ENCODE data around the gene SLC9A4.

Gene SLC9A4

DNA sequence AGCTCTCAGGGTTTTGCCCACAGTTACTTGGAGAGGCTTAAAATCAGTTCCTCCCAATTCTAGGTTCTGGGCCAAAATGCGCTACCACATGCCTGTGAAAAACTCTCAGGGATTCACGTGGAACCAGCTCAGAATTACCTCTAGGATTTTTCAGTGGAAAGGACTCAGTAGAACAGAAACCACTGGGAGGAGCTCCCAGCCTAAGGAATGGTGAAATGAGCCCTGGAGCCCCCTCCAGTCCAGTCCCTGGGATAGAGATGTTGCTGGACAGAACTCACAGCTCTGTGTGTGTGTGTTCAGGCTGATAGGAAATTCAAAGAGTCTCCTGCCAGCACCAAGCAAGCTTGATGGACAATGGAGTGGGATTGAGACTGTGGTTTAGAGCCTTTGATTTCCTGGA, 21.1 kb upstream of the SLC9A4 start:
- no peak for DNase-seq (ENCODE audit: low read depth in 1 of 2, low spot score in 1 of 2)

DNA sequence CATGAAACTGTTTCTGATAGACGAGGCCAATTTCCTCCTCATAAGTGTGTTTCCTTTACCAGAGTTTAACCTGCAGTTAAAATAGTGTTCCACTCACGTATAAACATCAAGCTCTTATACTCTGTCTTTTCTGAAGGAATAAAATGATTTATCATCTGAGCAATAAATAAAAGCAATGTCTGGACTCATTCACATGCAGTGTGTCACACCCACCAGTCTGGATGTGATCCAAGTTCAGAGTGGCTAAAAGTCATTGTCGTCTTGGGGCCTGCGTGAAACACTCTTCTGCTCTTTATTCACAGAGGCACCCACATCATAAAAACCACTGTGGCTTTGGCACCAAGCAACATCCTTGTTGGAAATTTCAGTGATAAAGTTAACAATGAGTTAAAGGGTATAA, 19.5 kb upstream of the SLC9A4 start:
- no peak for DNase-seq (ENCODE audit: low read depth in 1 of 2, low spot score in 1 of 2)

DNA sequence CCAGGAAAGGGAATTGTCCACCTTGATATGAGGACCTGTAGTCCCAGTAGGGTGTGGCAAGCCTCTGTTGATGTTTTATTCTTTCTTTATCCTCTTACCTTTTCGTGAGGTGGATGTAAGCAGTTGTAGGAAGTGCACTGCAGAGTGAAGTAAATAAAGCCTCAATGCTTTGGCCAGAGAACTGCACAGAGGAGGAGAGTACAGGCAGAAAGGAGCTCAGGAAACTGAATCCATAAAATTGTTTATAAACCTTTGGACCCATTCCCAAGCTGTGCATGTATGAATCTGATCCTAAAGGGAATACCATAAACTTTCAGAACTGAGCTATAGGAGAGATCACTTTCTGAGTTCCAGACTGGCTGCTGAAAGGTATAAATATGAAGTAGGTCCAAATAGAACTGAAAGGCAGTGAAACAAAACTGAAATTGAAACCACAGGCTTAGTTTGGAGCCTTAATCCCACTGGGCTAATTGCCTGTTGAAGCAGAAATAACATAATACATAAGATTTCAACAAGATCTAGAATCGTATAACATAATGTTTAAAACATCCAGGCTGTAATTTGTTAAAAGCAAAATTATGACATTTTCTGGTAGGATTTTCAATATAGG, 17.9 kb upstream of the SLC9A4 start:
- no peak for DNase-seq (ENCODE audit: low read depth in 1 of 2, low spot score in 1 of 2)

DNA sequence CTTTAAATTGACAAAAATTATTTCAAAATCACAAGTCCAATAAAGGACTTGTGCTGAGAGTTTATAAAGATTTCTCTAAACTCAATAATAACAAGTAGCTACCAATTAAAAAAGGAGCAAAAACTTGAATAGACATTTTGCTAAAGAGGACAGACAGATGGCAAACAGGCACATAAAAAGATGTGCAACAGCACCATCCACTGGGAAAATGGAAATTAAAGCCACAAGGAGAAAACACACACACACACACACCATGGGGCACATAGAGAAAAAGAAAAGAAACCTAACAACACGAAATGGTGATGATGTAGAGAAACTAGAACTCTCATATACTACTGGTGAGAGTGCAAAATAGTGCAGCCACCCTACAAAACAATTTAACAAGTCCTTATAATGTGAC, 12.6 kb upstream of the SLC9A4 start:
- no peak for DNase-seq (ENCODE audit: low read depth in 1 of 2, low spot score in 1 of 2)

DNA sequence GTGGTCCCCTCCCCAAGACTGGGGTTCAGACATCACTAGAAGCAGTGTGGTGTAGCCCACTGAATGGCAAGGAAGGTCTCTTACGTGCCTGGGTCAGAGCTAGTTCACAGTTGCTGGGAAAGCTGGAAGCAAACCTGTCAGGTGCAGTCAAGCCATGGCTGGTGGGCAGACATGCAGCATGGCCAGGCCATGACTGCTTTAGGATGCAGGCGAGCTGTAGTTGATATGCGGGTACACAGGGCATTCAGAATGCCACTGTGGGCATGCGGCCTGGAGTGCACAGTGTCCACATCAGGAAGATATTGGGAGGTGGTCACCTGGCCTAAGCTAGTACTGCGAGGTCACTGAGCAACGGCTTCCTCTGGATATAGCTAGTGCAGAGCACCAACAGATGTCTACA, 11.8 kb upstream of the SLC9A4 start:
- DNase-seq (ENCODE audit: low read depth in 1 of 2, low spot score in 1 of 2) = no peak

DNA sequence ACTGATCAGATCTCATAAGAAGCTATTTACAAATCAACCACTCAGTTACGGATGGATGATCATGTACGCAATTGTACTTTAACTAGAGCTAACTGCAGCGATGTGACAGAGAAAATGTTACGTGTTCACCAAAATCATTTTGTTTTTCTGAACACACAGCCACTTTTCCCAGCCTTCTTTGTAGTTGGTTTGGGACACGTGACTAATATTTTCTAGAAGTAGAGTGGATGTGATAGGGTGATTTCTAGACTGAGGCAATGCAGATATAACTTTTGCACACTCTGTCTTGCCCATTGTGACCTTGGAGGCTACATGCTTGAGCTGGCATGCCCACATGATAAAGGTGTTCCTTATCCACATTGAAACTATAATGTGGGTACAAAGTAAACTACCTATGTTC, 9.9 kb upstream of the SLC9A4 start:
- DNase-seq (ENCODE audit: low read depth in 1 of 2, low spot score in 1 of 2) = no peak

DNA sequence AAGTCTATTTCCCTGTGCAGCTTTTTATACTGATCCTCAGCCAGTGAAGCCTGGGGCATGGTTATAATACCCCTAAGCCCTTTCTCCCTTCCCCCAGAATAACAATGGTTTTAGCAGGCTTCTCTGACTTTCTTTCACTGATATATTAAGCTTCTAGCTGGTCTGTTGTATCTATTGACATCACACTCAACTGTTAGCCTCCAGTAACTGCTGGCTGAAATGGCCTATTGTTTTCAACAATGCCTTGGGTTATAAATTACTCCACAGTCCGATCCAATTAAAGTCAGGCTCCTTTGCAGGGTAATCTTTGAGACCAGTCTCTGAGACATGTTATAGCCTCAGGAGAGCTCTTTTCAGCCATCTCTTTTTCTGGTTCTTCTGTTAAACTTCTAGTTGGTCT, 2.9 kb upstream of the SLC9A4 start:
- DNase-seq (ENCODE audit: low read depth in 1 of 2, low spot score in 1 of 2) = no peak

DNA sequence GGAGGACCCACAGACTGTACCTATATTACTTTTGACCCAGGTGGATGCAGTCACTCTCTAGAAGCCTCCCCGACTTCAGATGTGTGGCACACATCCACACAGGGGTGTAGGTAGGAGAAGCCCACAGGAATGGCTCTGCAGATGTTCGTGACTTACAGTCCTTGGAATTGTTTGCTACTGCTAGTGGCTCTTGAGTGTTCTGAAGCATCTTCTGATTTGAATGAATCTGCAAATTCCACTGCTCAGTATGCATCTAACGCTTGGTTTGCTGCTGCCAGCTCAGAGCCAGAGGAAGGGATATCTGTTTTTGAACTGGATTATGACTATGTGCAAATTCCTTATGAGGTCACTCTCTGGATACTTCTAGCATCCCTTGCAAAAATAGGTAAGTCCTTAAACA, 605 bp downstream of the SLC9A4 start:
- DNase-seq (ENCODE audit: low read depth in 1 of 2, low spot score in 1 of 2) = no peak

DNA sequence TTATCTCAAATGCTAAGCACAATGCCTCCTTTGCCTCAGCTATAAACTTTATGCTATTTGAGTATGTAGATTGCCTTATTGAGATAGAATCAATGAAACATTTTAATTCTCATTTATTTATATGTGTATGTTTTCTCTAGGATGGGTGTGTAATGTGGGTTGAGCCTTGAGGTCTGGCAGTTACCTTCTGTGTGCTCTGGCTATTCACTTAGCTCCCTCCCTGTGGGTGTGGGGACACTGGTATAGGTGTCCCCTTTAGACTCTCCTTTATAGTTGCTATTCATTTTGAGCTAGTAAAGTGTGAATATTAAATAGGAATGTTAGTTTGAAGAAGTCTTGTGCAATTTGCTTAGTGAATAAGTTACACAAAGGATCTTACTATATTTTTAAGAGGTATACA, 1.8 kb downstream of the SLC9A4 start:
- no peak for DNase-seq (ENCODE audit: low read depth in 1 of 2, low spot score in 1 of 2)

DNA sequence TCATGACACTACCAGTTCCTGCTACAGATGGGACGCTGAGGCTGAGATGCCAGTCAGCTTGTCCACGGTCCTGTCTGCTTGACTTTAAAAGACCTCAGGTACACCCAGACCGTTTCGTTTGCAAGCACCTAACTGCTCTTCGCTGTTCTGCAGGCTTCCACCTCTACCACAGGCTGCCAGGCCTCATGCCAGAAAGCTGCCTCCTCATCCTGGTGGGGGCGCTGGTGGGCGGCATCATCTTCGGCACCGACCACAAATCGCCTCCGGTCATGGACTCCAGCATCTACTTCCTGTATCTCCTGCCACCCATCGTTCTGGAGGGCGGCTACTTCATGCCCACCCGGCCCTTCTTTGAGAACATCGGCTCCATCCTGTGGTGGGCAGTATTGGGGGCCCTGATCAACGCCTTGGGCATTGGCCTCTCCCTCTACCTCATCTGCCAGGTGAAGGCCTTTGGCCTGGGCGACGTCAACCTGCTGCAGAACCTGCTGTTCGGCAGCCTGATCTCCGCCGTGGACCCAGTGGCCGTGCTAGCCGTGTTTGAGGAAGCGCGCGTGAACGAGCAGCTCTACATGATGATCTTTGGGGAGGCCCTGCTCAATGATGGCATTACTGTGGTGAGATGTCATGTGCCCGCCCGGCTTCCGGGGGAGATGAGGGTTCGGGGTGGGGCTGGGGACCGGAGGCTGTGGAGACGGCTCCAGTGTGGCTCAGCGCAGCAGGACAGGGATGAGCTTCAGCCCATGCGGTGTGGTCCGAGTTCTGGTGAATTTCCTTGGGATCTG, 5.9 kb downstream of the SLC9A4 start:
- no peak for DNase-seq (ENCODE audit: low read depth in 1 of 2, low spot score in 1 of 2)

DNA sequence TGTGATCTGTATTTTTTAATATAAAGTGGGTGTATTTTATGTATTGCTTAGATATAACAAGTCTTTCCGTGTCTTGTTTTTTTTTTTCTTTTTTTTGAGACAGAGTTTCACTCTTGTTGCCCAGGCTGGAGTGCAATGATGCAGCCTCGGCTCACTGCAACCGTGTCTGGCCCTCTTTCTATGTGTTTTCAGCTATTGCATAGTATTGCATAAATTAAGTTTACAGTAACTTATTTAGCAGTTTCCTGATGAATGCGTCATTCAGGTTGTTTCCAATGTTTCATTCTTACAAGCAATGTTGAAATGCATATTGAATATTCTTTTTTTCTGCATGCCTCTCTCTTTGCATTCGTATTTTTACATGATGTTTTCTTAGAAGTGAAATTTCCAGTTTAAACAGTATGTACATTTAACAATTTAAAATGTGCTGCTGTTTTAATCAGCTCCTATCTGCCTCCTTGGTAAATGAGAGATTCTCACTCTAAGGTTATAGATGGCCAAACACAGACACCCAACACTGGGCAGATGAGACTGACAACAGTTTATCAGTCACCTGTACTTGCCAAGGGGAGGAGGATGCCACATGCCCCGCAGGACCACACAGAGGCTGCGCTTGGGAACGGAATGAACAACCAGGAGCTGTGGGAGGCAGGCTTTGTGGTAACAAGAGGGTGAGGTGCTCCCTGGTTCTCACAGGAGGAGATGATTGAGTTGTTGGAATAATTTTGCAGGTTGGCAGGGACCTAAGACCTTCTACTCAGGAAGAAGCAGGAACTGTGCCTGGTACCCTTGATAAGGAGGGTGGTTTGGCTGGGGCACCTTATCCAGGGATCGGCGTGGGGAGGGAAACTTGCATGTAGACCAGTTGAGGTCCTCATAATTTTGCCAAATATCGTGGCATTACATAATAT, 7.5 kb downstream of the SLC9A4 start:
- no peak for DNase-seq (ENCODE audit: low read depth in 1 of 2, low spot score in 1 of 2)

DNA sequence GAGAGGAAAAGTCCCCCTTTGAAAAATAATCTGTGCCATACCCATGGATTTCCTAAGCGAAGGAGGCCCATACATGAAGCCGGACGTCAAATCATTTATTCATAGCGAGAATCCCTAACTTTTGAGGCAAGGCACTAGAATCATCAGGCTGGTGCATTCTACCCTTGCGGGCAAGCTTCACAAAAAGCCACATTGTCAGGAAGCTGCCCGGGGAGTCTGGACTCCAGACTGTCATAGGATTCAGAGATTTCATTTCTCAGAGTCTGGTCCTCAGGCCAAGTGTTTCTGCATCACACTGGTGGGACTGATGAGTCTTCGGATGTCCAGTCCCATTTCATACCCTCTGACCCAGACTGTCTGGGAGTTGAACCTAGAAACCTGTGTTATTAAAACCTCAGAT, 8.9 kb downstream of the SLC9A4 start:
- no peak for DNase-seq (ENCODE audit: low read depth in 1 of 2, low spot score in 1 of 2)

DNA sequence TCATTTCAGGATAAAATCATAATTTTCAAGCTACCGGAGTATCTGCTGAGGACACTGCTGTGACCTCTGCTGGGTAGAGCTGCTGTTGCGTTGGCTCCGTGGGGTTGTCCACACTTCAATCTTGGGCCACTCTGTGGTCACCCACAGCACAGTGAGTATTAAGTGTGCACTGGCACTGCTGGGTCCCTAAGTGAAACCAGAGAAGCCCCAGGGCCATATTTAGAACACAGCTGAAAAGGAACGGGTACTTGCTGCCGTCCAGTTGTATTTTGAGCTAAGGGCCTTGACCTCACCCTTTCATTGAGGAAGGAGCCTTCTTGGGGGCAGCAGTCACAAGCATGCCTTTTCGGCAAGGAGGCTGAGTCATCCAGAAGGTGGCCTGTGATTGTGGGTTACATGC, 10.1 kb downstream of the SLC9A4 start:
- no peak for DNase-seq (ENCODE audit: low read depth in 1 of 2, low spot score in 1 of 2)

DNA sequence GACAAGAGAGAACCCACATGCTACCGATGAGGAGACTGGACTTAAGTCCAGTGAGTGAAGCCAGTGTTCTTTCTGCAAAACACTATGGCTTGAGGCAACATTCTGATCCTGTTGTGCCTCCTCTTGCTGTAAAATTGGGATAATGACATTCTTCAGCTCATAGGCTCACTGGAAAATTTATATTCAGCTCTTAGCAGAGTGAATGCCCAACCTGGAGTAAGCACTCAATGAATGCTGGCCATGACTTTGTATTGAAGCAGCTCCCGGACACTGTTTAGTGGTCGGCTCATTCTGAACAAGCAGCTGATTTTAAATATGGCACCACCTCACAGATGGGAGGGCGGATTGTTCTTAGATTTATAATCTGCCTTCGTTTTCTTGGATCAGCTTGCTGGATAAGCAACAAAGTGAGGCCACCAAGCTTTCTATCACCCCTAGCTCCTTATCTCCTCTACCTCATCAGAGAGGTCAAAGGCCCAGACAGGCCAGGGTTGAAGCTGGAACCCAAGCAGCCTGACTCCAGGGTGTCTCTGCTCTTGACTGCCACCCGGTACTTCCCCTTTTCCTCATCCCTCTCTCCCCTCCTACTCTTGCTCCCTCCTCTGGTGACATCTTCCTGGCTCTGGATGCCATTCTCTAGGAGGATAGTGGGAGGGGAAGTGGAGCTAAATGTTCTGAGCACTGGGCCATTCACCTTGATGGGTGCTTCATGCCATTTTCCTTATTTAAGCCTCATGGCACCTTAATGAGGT, 11.5 kb downstream of the SLC9A4 start:
- DNase-seq (ENCODE audit: low read depth in 1 of 2, low spot score in 1 of 2) = no peak

DNA sequence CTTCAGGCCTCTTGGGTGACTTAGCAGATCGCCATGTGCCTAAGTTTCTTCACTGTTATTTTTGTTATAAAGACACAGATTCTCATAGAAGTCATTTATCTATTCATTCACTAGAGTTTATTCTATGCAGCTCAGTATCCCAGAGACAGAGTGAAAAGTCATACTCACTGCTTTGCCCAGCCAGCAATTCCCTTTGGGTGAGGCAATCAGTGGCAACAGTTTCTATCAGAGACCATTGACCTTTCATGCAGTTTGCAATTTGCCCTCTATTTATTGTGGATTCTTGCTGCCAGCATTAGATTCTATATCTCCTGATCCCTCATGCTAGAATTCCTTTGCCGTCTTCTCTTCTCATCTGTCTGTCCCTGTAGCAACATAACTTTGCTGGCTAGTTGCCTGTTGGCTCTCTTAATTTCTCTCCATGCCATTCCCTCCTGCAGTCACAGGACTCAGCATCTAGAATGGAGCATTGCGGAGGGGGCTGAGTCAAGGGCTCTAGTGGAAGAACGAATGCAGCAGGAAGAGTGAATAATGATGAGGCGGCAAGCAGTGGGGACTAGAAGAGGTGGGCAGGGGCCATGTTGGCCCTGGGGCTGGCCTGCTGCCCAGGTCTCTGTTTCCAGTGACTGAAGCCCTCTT, 12.2 kb downstream of the SLC9A4 start:
- DNase-seq (ENCODE audit: low read depth in 1 of 2, low spot score in 1 of 2) = no peak

DNA sequence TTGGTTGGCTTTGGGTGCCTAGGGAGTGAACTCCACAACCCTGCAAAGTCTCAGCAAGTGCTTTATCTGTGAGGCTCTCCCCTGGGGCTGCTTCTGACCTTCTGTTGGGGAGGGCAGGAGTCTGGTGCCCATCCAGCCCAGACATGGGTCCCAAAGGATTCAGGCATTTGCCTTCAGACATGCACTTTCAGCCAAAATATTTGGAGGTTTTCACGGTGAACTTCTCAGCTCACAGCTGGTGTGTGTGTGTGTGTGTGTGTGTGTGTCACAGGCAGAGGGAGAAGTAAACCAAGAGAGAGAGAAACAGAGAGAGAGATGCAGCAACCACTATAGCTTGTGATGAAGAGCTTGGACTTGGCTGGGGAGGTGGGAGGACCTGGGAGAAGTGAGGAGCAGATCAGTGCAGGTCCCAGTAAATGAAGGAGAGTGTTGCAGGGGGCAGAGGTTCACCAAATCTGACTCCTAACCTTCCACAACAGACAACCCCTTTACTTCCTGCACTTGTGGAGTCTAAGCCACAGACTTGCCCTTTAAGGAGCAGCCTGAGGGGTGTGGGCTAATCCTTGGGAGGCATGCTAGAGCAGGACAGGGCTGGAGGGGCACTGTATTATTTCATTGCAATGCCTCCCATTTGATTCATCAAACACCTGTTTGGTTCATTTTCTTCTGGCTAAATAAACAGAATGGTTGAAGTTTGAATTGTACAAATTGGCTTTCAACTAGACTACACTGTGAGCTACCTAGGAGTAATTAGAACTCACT, 14.1 kb downstream of the SLC9A4 start:
- DNase-seq (ENCODE audit: low read depth in 1 of 2, low spot score in 1 of 2) = no peak

DNA sequence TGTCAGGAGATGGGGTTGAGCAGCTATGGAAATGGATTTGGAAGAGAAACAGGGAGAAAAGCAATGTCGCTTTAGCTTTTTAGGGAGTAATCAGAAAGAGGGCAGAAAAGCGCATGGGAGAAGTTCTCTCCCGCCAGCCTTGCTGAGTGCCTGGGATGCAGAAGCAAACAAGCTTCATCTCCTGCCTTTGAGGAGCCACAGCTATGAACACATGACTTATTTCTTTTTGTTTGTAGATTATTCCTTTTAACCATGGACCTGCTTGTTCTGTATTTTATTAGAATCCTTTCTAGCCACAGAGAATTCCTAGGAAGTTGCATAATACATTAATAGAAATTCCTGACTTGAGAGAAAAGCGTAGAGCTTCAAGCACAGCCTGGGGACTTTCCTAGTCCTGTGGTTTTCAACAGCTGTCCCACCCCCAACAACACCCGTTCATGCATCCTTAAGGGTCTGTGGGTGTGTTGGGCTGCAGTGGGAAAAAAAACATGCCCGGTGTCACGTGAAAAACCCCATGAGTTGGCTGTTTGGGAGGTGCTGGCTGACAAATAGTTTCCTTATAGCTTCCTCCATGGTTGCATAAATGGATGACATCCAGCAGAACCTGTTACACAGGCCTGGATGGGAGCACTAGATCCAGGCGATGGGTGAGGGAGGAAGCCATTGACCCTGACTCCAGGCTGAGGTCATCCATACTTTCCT, 14.9 kb downstream of the SLC9A4 start:
- no peak for DNase-seq (ENCODE audit: low read depth in 1 of 2, low spot score in 1 of 2)

DNA sequence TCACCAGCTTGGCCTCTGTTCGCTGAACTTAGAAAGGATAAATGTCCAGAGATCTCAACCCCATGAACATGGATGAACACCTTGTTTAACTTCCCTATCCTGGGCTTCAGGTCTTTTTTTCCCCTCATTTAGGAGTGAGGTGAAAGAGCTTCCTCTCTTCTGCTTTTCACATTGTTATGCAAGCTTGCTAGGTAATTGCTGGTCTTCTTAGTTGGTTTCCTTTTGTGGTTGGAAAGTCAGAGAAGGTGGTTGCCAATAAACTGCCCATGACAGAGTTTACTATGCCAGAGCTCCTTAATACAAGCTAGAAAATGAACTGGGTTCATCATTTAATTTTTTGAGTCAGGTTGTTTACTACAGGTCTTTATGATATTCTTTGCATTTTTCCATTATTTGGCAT, 16.6 kb downstream of the SLC9A4 start:
- DNase-seq (ENCODE audit: low read depth in 1 of 2, low spot score in 1 of 2) = no peak

DNA sequence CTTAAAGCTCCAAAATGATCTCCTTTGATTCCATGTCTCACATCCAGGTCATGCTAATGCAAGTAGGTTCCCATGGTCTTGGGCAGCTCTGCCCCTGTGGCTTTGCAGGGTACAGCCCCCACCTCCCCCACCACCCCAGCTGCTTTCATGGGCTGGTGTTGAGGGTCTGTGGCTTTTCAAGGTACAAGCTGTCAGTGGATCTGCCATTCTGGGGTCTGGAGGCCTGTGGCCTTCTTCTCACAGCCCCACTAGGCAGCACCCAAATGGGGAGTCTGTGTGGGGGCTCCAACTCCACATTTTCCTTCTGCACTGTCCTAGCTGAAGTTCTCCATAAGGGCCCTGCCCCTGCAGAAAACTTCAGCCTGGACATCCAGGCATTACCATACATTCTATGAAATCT, 19.0 kb downstream of the SLC9A4 start:
- DNase-seq (ENCODE audit: low read depth in 1 of 2, low spot score in 1 of 2) = no peak

DNA sequence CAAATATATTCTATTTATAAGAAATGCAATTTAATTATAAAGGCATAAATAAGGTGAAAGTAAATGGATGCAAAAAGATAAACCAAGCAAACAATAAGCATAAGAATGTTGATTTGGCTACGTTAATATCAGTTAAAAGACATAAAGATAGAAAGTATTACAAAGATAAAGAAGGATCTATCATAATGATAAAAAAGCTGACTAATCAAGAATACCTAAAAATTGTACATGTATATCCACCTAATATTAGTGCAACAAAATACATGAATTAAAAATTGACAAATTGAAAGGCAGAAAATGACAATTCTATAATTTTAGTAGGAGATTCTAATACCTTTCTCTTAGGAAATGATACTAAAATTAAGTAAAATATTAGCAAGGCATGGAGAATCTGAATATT, 21.5 kb downstream of the SLC9A4 start:
- no peak for DNase-seq (ENCODE audit: low read depth in 1 of 2, low spot score in 1 of 2)
